UCSD-AML1 (cell line): ENCODE data around the gene IRX6.

Source experiments
- DNase-seq: peaks from one replicate; lab custom pipeline; 2025; ENCODE audit not compliant: unreplicated experiment; lab: John Stamatoyannopoulos, UW

The IRX6 gene

GRCh38 chr16:55322327-55322726, 1.7 kb upstream of the IRX6 start:
- no peak for DNase-seq

GRCh38 chr16:55324285-55325079, 479 bp downstream of the IRX6 start:
- no peak for DNase-seq

DNA sequence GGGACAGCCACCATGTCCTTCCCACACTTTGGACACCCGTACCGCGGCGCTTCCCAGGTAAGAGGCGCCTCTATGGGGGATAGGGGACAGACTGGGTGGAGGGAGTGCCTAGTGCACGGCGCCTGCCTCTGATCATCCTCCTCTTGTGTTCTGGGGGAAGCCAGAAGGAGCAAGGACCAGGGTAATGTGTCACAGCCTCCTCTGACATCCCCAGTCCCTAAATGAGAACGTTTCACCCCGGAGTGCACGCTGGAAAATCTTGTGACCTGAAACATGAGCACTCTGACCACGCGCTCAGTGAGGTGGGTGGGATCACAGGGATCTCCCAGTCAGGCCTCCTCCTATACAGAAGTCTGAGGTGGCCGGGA, 1.1 kb downstream of the IRX6 start:
- no peak for DNase-seq

DNA sequence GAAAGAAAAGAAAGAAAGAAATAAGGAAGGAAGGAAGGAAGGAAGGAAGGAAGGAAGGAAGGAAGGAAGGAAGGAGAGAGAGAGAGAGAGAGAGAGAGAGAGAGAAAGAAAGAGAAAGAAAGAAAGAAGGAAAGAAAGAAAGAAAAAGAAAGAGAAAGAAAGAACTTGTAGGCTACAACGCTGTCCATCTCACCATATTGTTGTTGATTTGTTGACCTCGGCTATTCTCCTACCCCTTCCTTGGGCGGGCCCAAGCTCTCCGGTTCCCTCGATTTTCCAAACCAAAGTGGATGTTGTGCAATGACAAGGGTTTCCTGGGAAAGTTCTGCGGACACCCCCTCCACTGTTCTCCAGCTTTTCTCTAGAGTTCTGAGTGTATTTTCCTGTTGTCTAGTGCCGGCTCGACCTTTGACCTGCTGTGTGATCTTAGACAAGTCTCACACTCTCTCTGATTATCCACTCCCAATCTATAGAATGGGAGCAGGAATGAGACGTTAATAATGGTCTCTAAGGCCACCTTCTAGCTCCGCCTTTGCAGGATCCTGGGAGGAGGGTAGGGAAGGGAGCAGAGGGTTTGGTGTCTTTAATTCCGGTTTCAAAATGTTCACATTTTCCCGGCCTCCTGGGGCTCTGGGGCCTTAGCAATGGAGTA, 1.6 kb downstream of the IRX6 start:
- DNase-seq, result no peak

DNA sequence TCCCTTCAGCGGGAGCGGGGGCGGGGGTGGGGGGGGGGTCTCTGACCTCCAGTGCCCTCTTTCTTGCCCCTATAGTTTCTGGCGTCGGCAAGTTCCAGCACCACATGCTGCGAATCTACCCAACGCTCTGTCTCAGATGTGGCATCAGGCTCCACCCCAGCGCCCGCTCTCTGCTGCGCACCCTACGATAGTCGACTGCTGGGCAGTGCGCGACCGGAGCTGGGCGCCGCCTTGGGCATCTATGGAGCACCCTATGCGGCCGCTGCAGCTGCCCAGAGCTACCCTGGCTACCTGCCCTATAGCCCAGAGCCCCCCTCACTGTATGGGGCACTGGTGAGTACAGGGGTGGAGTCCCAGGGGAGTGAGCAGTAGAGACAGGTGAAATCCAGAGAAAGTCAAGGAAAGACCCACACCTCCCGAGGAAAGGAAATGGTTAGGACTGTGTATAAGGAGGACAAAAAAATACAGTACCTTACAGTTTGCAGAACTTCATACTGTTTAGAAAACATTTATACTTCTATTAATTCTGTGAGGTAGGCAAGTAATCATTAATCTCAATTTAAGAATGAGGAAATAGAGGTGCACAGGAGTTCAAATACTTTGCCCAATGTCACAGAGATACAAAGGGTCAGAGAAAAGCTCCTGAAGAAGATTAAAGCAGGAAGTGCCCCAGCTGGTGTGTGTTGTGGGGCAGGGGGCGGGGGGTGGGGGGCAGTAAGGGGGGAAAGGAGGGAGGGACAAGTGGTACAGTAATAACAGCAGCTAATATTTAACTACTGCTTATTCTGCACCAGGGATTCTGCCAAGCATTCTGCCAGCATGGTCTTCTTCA, 2.5 kb downstream of the IRX6 start:
- no peak for DNase-seq

DNA sequence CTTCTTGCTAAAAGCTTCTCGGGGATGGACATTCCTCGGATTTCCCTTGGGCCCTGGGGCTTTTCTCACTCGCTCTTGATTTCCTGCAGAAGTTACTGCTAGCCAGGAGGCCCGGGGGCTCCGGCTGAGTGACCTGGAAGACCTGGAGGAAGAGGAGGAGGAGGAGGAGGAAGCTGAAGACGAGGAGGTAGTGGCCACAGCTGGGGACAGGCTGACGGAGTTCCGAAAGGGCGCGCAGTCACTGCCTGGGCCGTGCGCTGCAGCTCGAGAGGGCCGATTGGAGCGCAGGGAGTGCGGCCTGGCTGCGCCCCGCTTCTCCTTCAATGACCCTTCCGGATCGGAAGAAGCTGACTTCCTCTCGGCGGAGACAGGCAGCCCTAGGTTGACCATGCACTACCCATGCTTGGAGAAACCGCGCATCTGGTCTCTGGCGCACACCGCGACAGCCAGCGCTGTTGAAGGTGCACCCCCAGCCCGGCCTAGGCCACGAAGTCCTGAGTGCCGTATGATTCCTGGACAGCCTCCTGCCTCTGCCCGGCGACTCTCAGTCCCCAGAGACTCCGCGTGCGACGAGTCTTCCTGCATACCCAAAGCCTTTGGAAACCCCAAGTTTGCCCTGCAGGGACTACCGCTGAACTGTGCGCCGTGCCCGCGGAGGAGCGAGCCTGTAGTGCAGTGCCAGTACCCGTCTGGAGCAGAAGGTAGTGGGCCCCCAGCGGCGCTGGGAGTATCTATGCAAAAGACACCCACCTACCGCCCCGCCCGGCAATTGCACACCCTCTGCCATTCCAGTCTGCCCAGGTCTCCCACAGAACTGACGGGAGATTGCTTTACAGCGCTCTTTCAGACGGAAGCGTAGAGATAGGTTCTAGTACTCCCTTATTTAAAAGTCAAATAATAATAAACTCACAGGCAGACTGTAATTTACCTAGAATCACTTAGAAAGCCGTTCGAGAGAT, 4.9 kb downstream of the IRX6 start:
- no peak for DNase-seq

GRCh38 chr16:55329791-55330428, 5.9 kb downstream of the IRX6 start:
- no peak for DNase-seq

DNA sequence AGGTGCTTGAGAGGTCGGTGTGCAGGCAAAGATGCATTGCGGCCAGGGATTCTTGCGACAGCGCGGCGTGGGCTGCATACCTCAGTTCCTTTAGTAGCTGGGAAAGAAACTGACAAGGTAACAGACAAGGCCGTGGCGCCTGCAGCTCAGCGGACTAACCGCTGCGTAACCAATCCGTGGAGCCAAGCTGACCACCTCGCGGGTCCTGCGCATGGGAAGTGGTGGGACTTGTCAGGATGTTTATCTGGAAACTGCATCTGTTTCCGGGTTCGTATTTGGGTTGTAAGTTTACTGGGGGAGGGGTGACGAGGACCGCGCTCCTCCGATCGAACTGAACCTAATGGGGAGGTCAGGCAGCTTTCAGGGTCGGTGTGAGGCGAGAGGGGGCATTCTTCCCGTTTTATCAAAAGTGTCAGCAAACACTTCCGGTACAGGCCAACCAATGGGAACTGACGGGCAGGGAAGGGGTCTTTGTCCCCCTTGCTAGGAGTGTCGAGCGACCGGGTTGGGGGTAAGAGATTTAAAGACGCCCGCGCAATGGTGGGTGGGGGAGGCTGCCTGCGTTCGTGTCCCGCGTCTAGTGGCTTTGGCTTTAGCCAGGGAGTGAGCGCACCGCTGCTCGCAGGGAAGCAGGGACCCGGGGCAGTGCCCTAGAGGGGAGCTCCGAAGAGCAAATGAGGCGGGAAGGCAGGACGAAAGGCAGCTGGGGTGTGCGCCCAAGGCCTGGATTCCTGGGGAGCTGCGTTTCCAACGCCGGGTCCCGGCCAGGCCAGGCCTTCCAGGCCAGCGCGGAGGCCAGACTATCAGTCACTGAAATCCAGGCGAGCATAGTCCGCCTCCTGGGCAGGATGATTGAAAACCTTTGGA, 7.0 kb downstream of the IRX6 start:
- no peak for DNase-seq

GRCh38 chr16:55331648-55332185, 7.7 kb downstream of the IRX6 start:
- DNase-seq, result no peak

- DNase-seq, result no peak
Observed at GRCh38 chr16:55333684-55334083, 9.7 kb downstream of the IRX6 start.

GRCh38 chr16:55338646-55339045, 14.6 kb downstream of the IRX6 start:
- no peak for DNase-seq

- DNase-seq, result no peak
Observed at GRCh38 chr16:55340445-55340844, 16.4 kb downstream of the IRX6 start.

- no peak for DNase-seq
Observed at GRCh38 chr16:55341681-55342080, 17.7 kb downstream of the IRX6 start.

DNA sequence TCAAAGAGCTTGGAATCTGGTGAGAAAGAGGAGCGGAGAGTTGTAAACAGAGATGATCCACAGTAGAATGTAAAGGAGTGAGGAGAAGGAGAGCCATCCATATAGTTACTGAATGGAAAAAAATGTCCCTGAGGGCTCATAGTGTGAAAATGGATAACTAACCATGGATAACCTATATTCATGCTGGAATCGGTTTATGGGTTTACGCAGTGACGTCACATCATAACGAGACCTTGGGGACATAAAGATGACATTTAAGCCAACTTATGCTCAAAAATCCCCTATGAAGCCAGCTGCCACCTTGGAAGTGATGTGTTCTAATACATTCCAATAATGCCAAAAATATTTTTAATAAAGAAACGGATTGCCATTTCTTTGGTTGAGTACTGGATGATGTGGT, 22.5 kb downstream of the IRX6 start:
- DNase-seq, result no peak

DNA sequence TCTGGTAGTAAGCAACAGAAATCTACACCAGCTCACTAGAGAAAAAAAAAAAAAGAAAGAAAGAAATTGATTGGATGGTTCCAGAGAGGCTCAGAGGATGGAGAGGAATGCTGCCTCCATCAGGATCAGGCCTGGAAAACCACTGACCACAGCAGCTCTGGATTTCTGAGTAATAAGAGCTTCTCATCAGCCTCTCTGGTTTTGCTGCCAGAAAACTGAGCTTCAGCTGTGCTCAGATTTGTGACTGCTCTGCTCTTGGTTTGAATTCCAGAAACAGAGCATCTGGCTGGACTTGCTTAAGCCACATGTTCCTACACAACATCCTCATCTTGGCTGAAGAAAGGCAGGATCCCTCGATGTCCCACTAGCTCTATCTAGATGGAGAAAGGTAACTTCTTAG, 25.9 kb downstream of the IRX6 start:
- DNase-seq, result no peak

DNA sequence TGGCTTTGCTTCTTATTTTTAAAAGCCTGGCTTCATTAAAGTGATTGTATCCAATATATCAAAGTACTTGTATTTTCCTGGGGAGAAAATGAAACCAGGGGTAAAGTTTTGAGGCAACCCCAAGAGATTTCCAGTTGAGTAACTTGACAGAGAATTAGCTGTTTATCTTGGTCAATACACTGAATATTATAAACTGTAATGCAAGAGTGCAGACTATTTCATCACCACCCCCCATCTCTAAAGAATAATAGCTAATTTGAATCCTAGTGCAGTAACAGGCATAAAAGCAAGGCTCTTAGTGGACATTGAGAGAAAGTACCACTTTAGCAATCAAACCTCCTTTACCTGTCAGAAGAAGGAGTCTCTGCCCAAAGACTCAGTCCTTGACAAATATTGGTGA, 27.0 kb downstream of the IRX6 start:
- no peak for DNase-seq

DNA sequence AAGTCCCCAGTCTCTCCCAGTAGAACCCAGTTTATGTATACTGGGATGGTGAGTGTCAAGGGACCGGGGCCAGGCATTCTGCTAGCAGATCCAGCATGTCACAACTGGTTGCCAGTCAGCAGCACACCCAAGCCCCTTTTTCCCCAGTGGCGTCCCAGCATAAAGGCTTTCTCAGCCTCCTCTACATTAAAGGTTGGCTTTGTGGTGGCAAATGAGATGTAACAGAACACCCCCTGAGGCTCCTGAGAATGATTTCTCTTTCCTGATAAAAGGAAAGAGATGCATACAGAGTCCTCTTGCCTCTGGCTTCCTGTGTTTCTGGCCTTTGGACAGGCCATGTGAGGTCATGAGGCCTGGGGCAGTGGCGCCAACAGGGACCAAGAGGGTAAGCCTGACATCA, 27.9 kb downstream of the IRX6 start:
- DNase-seq, result no peak

DNA sequence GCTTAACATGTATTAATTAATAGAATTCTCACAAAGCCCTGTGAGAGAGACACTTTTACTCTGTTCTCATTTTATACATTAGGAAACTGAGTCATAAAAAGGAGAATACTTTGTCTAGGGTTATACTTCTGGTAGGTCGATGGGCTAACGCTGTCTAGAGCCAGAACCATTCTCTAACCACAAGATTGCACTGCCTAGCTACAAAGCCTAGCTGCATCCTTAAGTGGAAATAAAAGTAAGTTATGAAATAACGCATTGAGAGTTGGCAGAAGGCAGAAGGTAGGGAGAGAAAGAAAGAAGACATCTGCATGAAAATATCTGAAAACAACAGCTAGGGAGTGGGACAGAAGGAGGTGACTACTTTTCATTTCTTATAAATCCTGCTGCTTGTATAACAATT, 33.2 kb downstream of the IRX6 start:
- no peak for DNase-seq

GRCh38 chr16:55359946-55360345, 35.9 kb downstream of the IRX6 start:
- no peak for DNase-seq
